Large intestine (tissue), 3 donors: Measurements from ENCODE around the gene ITGB5. TPM values are rescaled to one million over a fixed set of nuclear protein-coding genes. Genes with fewer than 3 reads are reported as not detected.

ENCODE experiments used
- DNase-seq, 2 donors: peaks; one replicate each; pipeline versions ENCODE4 v3.0.0 to v3.0.0-alpha.2; 2013
- H3K27ac ChIP-seq: one replicate; pipeline ENCODE4 v1.5.1; 2013; ENCODE audit warnings: low read length
- H3K27me3 ChIP-seq: 2 replicates; pipeline ENCODE4 v1.6.1; 2013; ENCODE audit warnings: low read length; ENCODE audit not compliant: control insufficient read depth, insufficient read depth
- H3K36me3 ChIP-seq: 2 replicates; pipeline ENCODE4 v1.6.1; 2013; ENCODE audit warnings: low read length; ENCODE audit not compliant: control insufficient read depth, insufficient read depth
- H3K4me1 ChIP-seq: one replicate; pipeline ENCODE4 v1.6.1; 2013; ENCODE audit warnings: low read length; ENCODE audit not compliant: control insufficient read depth, insufficient read depth
- H3K4me3 ChIP-seq: one replicate; pipeline ENCODE4 v1.5.1; 2013; ENCODE audit warnings: low read length
- H3K9me3 ChIP-seq: one replicate; pipeline ENCODE4 v1.6.1; 2013; ENCODE audit warnings: mild to moderate bottlenecking, low read depth, low read length, moderate library complexity; ENCODE audit not compliant: control insufficient read depth
- WGBS: methylation state at CpG from one replicate; pipeline ENCODE4 v1.1.5; 2013; ENCODE audit warnings: low lambda C conversion rate; ENCODE audit not compliant: insufficient coverage; 5-methylcytosine and 5-hydroxymethylcytosine counted together
- polyA plus RNA-seq: library from polyadenylated mRNA; unstranded; fragments of 120-200 nt; gene quantifications from one replicate; pipeline ENCODE4 v1.2.1, GENCODE V29; 2013

ITGB5 gene
- polyA plus RNA-seq, 1 donor: 60.9 TPM

GRCh38 chr3:124838963-124839362, 48.2 kb downstream of the ITGB5 start:
- H3K4me1 ChIP-seq: peaks cover 56% of the 10 kb centered on the region
- peak overlapping the region; percentile 93 for H3K27ac ChIP-seq
- peak; percentile 75 to 89 for DNase-seq
- WGBS: 60% methylated on average over 1 of the region's 3 CpGs
- H3K27me3 ChIP-seq: no peaks in the 10 kb centered on the region
- no peak overlapping the region for H3K4me3 ChIP-seq
- H3K36me3 ChIP-seq: peaks cover 25% of the 10 kb centered on the region
- no peaks in the 10 kb centered on the region for H3K9me3 ChIP-seq

GRCh38 chr3:124837730-124838186, 49.4 kb downstream of the ITGB5 start:
- H3K4me3 ChIP-seq: no peak overlapping the region
- no peaks in the 10 kb centered on the region for H3K9me3 ChIP-seq
- H3K27ac ChIP-seq: peak overlapping the region; percentile 93
- peaks cover 17% of the 10 kb centered on the region for H3K36me3 ChIP-seq
- peaks cover 64% of the 10 kb centered on the region for H3K4me1 ChIP-seq
- 20% methylated on average over 1 of the region's 6 CpGs for WGBS
- no peaks in the 10 kb centered on the region for H3K27me3 ChIP-seq
- DNase-seq: peak; percentile 66 to 75

GRCh38 chr3:124837065-124837464, 50.1 kb downstream of the ITGB5 start:
- Histone ChIP-seq H3K4me3 (no peak overlapping the region), H3K27me3 (no peaks in the 10 kb centered on the region), H3K27ac (peak overlapping the region; percentile 93), H3K4me1 (peaks cover 71% of the 10 kb centered on the region), H3K36me3 (peaks cover 13% of the 10 kb centered on the region), H3K9me3 (no peaks in the 10 kb centered on the region)
- no peak for DNase-seq
- WGBS: no CpG with 5 or more reads among the region's 2 CpGs

GRCh38 chr3:124836448-124836847, 50.7 kb downstream of the ITGB5 start:
- DNase-seq: no peak
- peaks cover 77% of the 10 kb centered on the region for H3K4me1 ChIP-seq
- WGBS: no CpG with 5 or more reads among the region's 1 CpG

GRCh38 chr3:124834723-124835718, 52.1 kb downstream of the ITGB5 start:
- Histone ChIP-seq H3K27me3 (no peaks in the 10 kb centered on the region), H3K36me3 (peaks cover 2% of the 10 kb centered on the region), H3K27ac (peak overlapping the region; percentile 93), H3K4me3 (no peak overlapping the region), H3K4me1 (peaks cover 78% of the 10 kb centered on the region), H3K9me3 (no peaks in the 10 kb centered on the region)
- DNase-seq: peak; percentile 85 to 92
- WGBS: no CpG with 5 or more reads among the region's 20 CpGs

More at GRCh38 chr3:124836448-124836847, 50.7 kb downstream of the ITGB5 start:
- H3K27ac ChIP-seq: peak overlapping the region; percentile 93
- H3K36me3 ChIP-seq: peaks cover 8% of the 10 kb centered on the region
- no peak overlapping the region for H3K4me3 ChIP-seq
- no peaks in the 10 kb centered on the region for H3K9me3 ChIP-seq
- H3K27me3 ChIP-seq: no peaks in the 10 kb centered on the region

- no peak overlapping the region for H3K4me3 ChIP-seq
- no peaks in the 10 kb centered on the region for H3K9me3 ChIP-seq
- H3K4me1 ChIP-seq: peaks cover 68% of the 10 kb centered on the region
- H3K27ac ChIP-seq: peak overlapping the region; percentile 93
- no peaks in the 10 kb centered on the region for H3K27me3 ChIP-seq
- no CpG with 5 or more reads among the region's 4 CpGs for WGBS
- peak; percentile 87 to 94 for DNase-seq
- H3K36me3 ChIP-seq: peaks cover 6% of the 10 kb centered on the region
Observed at GRCh38 chr3:124833710-124834332, 53.3 kb downstream of the ITGB5 start.

- Histone ChIP-seq H3K36me3 (peaks cover 12% of the 10 kb centered on the region), H3K4me1 (peaks cover 61% of the 10 kb centered on the region), H3K9me3 (no peaks in the 10 kb centered on the region), H3K27me3 (no peaks in the 10 kb centered on the region), H3K4me3 (no peak overlapping the region), H3K27ac (peak overlapping the region; percentile 93)
- DNase-seq: no peak
- WGBS: 100% methylated on average over 1 of the region's 1 CpG
Observed at GRCh38 chr3:124832782-124833709, 54.1 kb downstream of the ITGB5 start.

GRCh38 chr3:124831628-124832199, 55.5 kb downstream of the ITGB5 start:
- Histone ChIP-seq H3K27me3 (no peaks in the 10 kb centered on the region), H3K27ac (peak overlapping the region; percentile 93), H3K4me3 (no peak overlapping the region), H3K9me3 (no peaks in the 10 kb centered on the region), H3K36me3 (peaks cover 12% of the 10 kb centered on the region), H3K4me1 (peaks cover 48% of the 10 kb centered on the region)
- no CpG with 5 or more reads among the region's 4 CpGs for WGBS
- DNase-seq: peak in 1 of 2 donors; percentile 65

- WGBS: 81% methylated on average over 3 of the region's 6 CpGs
- DNase-seq: no peak
- Histone ChIP-seq H3K4me3 (no peak overlapping the region), H3K36me3 (peaks cover 14% of the 10 kb centered on the region), H3K27me3 (no peaks in the 10 kb centered on the region), H3K4me1 (peaks cover 31% of the 10 kb centered on the region), H3K27ac (no peak overlapping the region), H3K9me3 (no peaks in the 10 kb centered on the region)
Observed at GRCh38 chr3:124829819-124830554, 57.2 kb downstream of the ITGB5 start.
